Measurements from ENCODE around the gene C16orf82. TPM values are rescaled to one million over a fixed set of nuclear protein-coding genes. Genes with fewer than 3 reads are reported as not detected.

Gene C16orf82
- total RNA-seq, 4 donors from 2014 or later: not detected

GRCh38 chr16:27048316-27048715 lies 18.4 kb upstream of the C16orf82 start:
- Histone ChIP-seq H3K27ac (no peak overlapping the region), H3K9me3 (peaks cover 0 to 14% (median 0%) of the 10 kb centered on the region in 3 donors), H3K27me3 (peaks cover 7% of the 10 kb centered on the region), H3K4me3 (no peak overlapping the region), H3K36me3 (no peaks in the 10 kb centered on the region), H3K4me1 (no peaks in the 10 kb centered on the region)
- 80% methylated on average over 7 of the region's 7 CpGs; no CpG with 5 or more reads in 1 of the 2 donors for WGBS, 2 donors (ENCODE audit: low coverage in 1 of 2)
- no peak for ATAC-seq
- TF ChIP-seq EP300 (IDR thresholded peaks at IDR 0.05): no peak
- TF ChIP-seq POLR2A (IDR thresholded peaks at IDR 0.05): no peak
- no peak for TF ChIP-seq POLR2AphosphoS5 (IDR thresholded peaks at IDR 0.05)

- Histone ChIP-seq H3K4me1 (no peaks in the 10 kb centered on the region), H3K27me3 (peaks cover 7% of the 10 kb centered on the region), H3K36me3 (no peaks in the 10 kb centered on the region), H3K4me3 (no peak overlapping the region), H3K27ac (no peak overlapping the region), H3K9me3 (peaks cover 0 to 6% (median 0%) of the 10 kb centered on the region in 3 donors)
- ATAC-seq: no peak
- WGBS, 2 donors (ENCODE audit: low coverage in 1 of 2): 63 to 66% methylated on average over 5 of the region's 5 CpGs
- TF ChIP-seq CTCF (IDR thresholded peaks at IDR 0.05) (no peak), POLR2A (IDR thresholded peaks at IDR 0.05) (no peak), POLR2AphosphoS5 (IDR thresholded peaks at IDR 0.05) (no peak), EP300 (IDR thresholded peaks at IDR 0.05) (no peak)
Measured at GRCh38 chr16:27049117-27049516, 17.6 kb upstream of the C16orf82 start.

DNA sequence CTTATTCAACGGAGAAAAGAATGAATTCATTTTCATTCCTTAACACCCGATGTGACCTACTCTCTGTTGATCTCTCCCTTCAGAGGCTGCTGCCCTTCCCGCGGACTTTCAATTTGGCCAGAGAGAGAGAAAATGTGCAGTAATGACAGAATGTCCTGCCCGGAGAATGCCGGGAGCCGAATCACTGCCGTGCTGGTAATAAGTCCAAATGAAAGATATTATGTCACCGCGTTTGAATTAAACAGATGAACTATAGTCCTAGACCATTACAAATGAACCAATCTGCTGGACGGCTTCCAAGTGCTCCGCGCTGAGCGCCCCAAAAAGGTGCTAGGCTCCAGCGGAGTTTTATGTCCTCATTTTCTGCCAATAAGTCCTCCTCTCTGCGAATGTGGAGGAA lies 14.7 kb upstream of the C16orf82 start:
- H3K4me3 ChIP-seq: no peak overlapping the region
- H3K4me1 ChIP-seq: no peaks in the 10 kb centered on the region
- WGBS, 2 donors (ENCODE audit: low coverage in 1 of 2): 60 to 79% methylated on average over 5 to 15 of the region's 16 CpGs
- peaks cover 7% of the 10 kb centered on the region for H3K27me3 ChIP-seq
- ATAC-seq: no peak
- no peak overlapping the region for H3K27ac ChIP-seq
- TF ChIP-seq POLR2A (IDR thresholded peaks at IDR 0.05) (no peak), EP300 (IDR thresholded peaks at IDR 0.05) (no peak), CTCF (IDR thresholded peaks at IDR 0.05) (no peak), POLR2AphosphoS5 (IDR thresholded peaks at IDR 0.05) (no peak)
- no peaks in the 10 kb centered on the region for H3K36me3 ChIP-seq
- no peaks in the 10 kb centered on the region for H3K9me3 ChIP-seq

GRCh38 chr16:27053996-27054395 lies 12.7 kb upstream of the C16orf82 start:
- no peaks in the 10 kb centered on the region for H3K36me3 ChIP-seq
- no peaks in the 10 kb centered on the region for H3K4me1 ChIP-seq
- peaks cover 7% of the 10 kb centered on the region for H3K27me3 ChIP-seq
- no peak for ATAC-seq
- no peak overlapping the region for H3K4me3 ChIP-seq
- no peak overlapping the region for H3K27ac ChIP-seq
- TF ChIP-seq POLR2A (IDR thresholded peaks at IDR 0.05) (no peak), CTCF (IDR thresholded peaks at IDR 0.05) (no peak), POLR2AphosphoS5 (IDR thresholded peaks at IDR 0.05) (no peak), EP300 (IDR thresholded peaks at IDR 0.05) (no peak)
- WGBS, 2 donors (ENCODE audit: low coverage in 1 of 2): no CpG with 5 or more reads among the region's 3 CpGs
- no peaks in the 10 kb centered on the region for H3K9me3 ChIP-seq

DNA sequence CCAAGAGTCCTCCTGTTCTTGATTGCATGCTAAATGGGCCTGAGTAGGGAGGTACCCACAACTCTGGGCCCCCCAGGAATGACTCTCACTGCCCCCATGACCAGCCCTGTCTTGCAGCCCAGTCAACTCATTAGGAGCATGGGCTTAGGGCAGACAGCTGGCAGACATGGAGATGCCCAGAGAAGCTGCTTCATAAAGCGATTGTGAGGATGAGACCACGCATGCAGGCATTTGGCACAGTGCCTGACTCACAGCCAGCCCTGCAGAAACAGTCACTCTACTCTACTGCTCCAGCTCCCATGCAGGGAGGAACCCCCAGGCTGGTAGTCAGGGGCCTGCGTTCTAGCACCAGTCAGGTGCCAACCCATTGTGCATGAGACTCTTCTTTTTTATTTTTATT lies 8.4 kb upstream of the C16orf82 start:
- TF ChIP-seq EP300 (IDR thresholded peaks at IDR 0.05): no peak
- no peak for TF ChIP-seq POLR2AphosphoS5 (IDR thresholded peaks at IDR 0.05)
- no peak for TF ChIP-seq POLR2A (IDR thresholded peaks at IDR 0.05)
- no peak for TF ChIP-seq CTCF (IDR thresholded peaks at IDR 0.05)
- ATAC-seq: no peak

More for the DNA sequence above, 8.4 kb upstream of the C16orf82 start:
- no peaks in the 10 kb centered on the region for H3K36me3 ChIP-seq
- H3K4me3 ChIP-seq: no peak overlapping the region
- peaks cover 9% of the 10 kb centered on the region for H3K27me3 ChIP-seq
- 53% methylated on average over 3 of the region's 3 CpGs; no CpG with 5 or more reads in 1 of the 2 donors for WGBS, 2 donors (ENCODE audit: low coverage in 1 of 2)
- H3K27ac ChIP-seq: no peak overlapping the region
- no peaks in the 10 kb centered on the region for H3K4me1 ChIP-seq
- no peaks in the 10 kb centered on the region for H3K9me3 ChIP-seq

Measured in gastroesophageal sphincter (tissue), 4 donors.